Sigmoid colon (tissue), 4 donors: ENCODE measurements around the gene ADAMTS12.

Experiments used
- CTCF ChIP-seq, 4 experiments: fragments of 450-650 bp in 3 of 4; fragments of 200-600 bp in 1 of 4; IDR thresholded peaks; one replicate each; pipeline ENCODE4 v1.5.1; 2016 to 2019; ENCODE audit warnings: antibody characterized with exemption in 4 of 4, mild to moderate bottlenecking in 3 of 4, moderate library complexity in 2 of 4
- EP300 ChIP-seq, 4 donors: sonication (generic); formaldehyde crosslinking; IDR thresholded peaks; one replicate each; pipeline ENCODE4 v1.6.1; 2017; ENCODE audit warnings: antibody characterized with exemption in 4 of 4
- POLR2A ChIP-seq, 2 donors: fragments of 450-650 bp; IDR thresholded peaks; one replicate each; pipeline ENCODE4 v1.6.1; 2016; ENCODE audit warnings: antibody characterized with exemption in 2 of 2, mild to moderate bottlenecking in 2 of 2, moderate library complexity in 2 of 2
- POLR2AphosphoS5 ChIP-seq, 4 donors: sonication (generic); formaldehyde crosslinking; IDR thresholded peaks; one replicate each; pipeline ENCODE4 v1.6.1; 2017; ENCODE audit warnings: antibody characterized with exemption in 4 of 4

- TF ChIP-seq POLR2A (IDR thresholded peaks at IDR 0.05) (no peak), CTCF (IDR thresholded peaks at IDR 0.05) (no peak), POLR2AphosphoS5 (IDR thresholded peaks at IDR 0.05) (no peak), EP300 (IDR thresholded peaks at IDR 0.05) (no peak)
These were observed 212.0 kb downstream of the ADAMTS12 start for GRCh38 chr5:33679791-33680190.
